B cell (primary cell): ENCODE data around the gene MAP3K9.

Experiments
- EZH2 ChIP-seq: IDR thresholded peaks from 2 replicates; pipeline ENCODE4 v1.6.1; 2012; ENCODE audit warnings: borderline replicate concordance, low read depth, mild to moderate bottlenecking, moderate library complexity, low read length; ENCODE audit not compliant: insufficient read depth, poor library complexity, severe bottlenecking
- TF ChIP-seq, protein P1 (sequence below): fragments of 200-600 bp; IDR thresholded peaks from one replicate; pipeline ENCODE4 v1.8.0; 2022; ENCODE audit warnings: antibody characterized with exemption, mild to moderate bottlenecking

DNA sequence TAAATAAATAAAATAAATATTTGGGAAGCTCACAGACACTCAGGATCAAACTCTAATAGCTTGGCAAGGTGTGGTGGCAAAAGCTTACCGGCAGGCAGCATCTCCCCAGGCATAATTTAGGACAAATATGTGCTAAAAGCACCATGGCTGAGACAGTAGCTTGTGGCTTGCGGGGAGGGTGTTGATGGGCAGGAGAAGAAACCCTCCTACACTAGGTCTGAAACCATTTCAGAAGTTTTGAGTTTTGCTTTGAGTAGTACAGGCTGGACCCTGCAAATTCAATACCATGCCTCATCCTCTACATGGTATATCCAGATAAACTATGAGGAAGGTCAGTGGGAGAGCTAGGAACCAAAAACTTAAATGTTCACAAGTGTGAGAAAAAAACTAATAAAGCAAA lies 33.1 kb downstream of the MAP3K9 start:
- TF ChIP-seq, protein P1, sequence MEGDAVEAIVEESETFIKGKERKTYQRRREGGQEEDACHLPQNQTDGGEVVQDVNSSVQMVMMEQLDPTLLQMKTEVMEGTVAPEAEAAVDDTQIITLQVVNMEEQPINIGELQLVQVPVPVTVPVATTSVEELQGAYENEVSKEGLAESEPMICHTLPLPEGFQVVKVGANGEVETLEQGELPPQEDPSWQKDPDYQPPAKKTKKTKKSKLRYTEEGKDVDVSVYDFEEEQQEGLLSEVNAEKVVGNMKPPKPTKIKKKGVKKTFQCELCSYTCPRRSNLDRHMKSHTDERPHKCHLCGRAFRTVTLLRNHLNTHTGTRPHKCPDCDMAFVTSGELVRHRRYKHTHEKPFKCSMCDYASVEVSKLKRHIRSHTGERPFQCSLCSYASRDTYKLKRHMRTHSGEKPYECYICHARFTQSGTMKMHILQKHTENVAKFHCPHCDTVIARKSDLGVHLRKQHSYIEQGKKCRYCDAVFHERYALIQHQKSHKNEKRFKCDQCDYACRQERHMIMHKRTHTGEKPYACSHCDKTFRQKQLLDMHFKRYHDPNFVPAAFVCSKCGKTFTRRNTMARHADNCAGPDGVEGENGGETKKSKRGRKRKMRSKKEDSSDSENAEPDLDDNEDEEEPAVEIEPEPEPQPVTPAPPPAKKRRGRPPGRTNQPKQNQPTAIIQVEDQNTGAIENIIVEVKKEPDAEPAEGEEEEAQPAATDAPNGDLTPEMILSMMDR = no peak
- TF ChIP-seq EZH2 = no peak
